HT-29 (cell line): Measurements from ENCODE around the gene IL10. TPM values are rescaled to one million over a fixed set of nuclear protein-coding genes. Genes with fewer than 3 reads are reported as not detected.

Experiments used
- small RNA-seq: library from RNA; depleted of rRNA; stranded (forward); fragments of <200 nt; gene quantifications from one replicate; pipeline ENCODE3, GENCODE V24; 2014
- total RNA-seq: library from RNA; depleted of rRNA; stranded (reverse); fragments of >200 nt; shearing (Covaris generic); gene quantifications from 2 replicates; pipeline ENCODE4 v1.2.3, GENCODE V29; 2014; rRNA removed

IL10 gene
- total RNA-seq, 1 experiment from 2014 or later: not detected

Small RNA genes within 50 kb of the gene (small RNA-seq; reads per million reads assigned to genes)
- not detected for gene RF00019

Other genes with a start within 250 kb of the IL10 start
- 46.0 and 47.4 TPM in 2 replicates for gene EIF2D, start 160.0 kb downstream of the IL10 start, total RNA-seq
- 0.31 and 0.36 TPM in 2 replicates for gene DYRK3, start 137.0 kb downstream of the IL10 start, total RNA-seq
- 41.9 and 50.4 TPM in 2 replicates for gene MAPKAPK2, start 87.6 kb downstream of the IL10 start, total RNA-seq
- not detected in 2 replicates for gene IL19, start 1.7 kb downstream of the IL10 start, total RNA-seq
- gene IL20, start 93.1 kb upstream of the IL10 start, total RNA-seq: not detected in 2 replicates
- gene IL24, start 124.9 kb upstream of the IL10 start, total RNA-seq: not detected in 2 replicates
- gene FCMR, start 149.4 kb upstream of the IL10 start, total RNA-seq: 0.08 and 3.2 TPM in 2 replicates
- gene PIGR, start 174.0 kb upstream of the IL10 start, total RNA-seq: 1.4 and 1.5 TPM in 2 replicates
- gene FCAMR, start 198.0 kb upstream of the IL10 start, total RNA-seq: 0.03 and 0.18 TPM in 2 replicates